ENCODE measurements around the gene CROCC. TPM values are rescaled to one million over a fixed set of nuclear protein-coding genes. Genes with fewer than 3 reads are reported as not detected.

CROCC gene
- total RNA-seq, 6 experiments from 2014 or later = 6.5 to 12.7 (median 9.4) TPM

- H3K27ac ChIP-seq = no peak overlapping the region
- no CpG with 5 or more reads among the region's 8 CpGs for WGBS (ENCODE audit: insufficient coverage, low coverage, low lambda C conversion rate, missing lambda C conversion rate)
- no peak for TF ChIP-seq POLR2A (IDR thresholded peaks at IDR 0.05)
- TF ChIP-seq, protein P1, sequence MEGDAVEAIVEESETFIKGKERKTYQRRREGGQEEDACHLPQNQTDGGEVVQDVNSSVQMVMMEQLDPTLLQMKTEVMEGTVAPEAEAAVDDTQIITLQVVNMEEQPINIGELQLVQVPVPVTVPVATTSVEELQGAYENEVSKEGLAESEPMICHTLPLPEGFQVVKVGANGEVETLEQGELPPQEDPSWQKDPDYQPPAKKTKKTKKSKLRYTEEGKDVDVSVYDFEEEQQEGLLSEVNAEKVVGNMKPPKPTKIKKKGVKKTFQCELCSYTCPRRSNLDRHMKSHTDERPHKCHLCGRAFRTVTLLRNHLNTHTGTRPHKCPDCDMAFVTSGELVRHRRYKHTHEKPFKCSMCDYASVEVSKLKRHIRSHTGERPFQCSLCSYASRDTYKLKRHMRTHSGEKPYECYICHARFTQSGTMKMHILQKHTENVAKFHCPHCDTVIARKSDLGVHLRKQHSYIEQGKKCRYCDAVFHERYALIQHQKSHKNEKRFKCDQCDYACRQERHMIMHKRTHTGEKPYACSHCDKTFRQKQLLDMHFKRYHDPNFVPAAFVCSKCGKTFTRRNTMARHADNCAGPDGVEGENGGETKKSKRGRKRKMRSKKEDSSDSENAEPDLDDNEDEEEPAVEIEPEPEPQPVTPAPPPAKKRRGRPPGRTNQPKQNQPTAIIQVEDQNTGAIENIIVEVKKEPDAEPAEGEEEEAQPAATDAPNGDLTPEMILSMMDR (IDR thresholded peaks at IDR 0.05) = no peak
- no peak overlapping the region for H3K4me3 ChIP-seq
- H3K9me3 ChIP-seq = no peaks in the 10 kb centered on the region
- DNase-seq (no peak), ATAC-seq (no peak)
- intact Hi-C loops (cut with DNase I) = no loop called here
- H3K36me3 ChIP-seq = peaks cover 0 to 9% (median under 1%) of the 10 kb centered on the region in 4 donors
- H3K27me3 ChIP-seq = no peaks in the 10 kb centered on the region
- no peaks in the 10 kb centered on the region for H3K4me1 ChIP-seq
These were observed 78.1 kb downstream of the CROCC start for GRCh38 chr1:16999863-17000262.

DNA sequence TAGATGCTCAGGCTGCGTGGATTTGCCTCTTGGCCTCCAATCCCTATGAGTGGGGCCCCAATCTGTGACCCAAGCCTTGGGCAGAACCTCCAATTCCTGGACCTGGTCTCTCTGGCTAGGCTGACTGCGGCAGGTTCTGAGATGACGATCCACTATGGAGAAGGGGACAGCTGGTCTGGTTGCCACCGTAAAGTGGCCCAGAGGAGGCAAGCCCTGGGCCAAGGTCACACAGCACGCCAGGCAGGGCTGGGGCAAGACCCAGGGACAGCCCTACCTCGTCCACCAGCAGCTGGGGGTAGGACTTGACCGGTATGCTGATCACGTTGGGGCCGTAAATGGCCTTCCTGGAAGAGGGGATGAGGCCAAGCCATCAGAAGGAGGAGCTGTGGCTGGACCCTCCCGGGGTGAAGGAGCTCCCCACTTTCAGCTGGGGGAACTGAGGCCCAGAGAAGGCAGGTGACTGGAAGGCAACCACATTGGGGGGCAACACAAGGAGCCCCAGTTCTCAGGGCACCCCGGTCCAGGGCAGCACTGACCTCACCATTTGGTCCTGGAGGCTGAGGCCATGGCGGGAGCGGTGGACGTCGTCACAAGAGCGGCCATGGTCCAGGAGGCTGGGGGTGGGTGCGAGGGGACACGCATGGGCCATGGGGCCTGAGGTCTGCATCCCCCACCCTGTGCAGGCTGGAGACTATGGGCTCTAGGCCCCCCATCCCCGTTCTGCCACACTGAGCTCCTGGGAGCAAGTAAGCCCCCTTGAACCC, 80.2 kb downstream of the CROCC start:
- ATAC-seq (no peak), DNase-seq (no peak)
- no peaks in the 10 kb centered on the region for H3K9me3 ChIP-seq
- H3K36me3 ChIP-seq = peaks cover 0 to 9% (median under 1%) of the 10 kb centered on the region in 4 donors
- H3K4me3 ChIP-seq = no peak overlapping the region
- H3K27ac ChIP-seq = no peak overlapping the region
- 100% methylated on average over 2 of the region's 19 CpGs for WGBS (ENCODE audit: insufficient coverage, low coverage, low lambda C conversion rate, missing lambda C conversion rate)
- TF ChIP-seq POLR2A (IDR thresholded peaks at IDR 0.05) = no peak
- TF ChIP-seq, protein P1 (IDR thresholded peaks at IDR 0.05) = no peak
- intact Hi-C loops (cut with DNase I) = no loop called here
- H3K4me1 ChIP-seq = no peaks in the 10 kb centered on the region
- no peaks in the 10 kb centered on the region for H3K27me3 ChIP-seq

GRCh38 chr1:17002524-17002902, 80.8 kb downstream of the CROCC start:
- ATAC-seq (no peak), DNase-seq (no peak)
- TF ChIP-seq, protein P1 (IDR thresholded peaks at IDR 0.05) = no peak
- TF ChIP-seq POLR2A (IDR thresholded peaks at IDR 0.05) = no peak
- Histone ChIP-seq H3K4me3 (no peak overlapping the region), H3K27me3 (no peaks in the 10 kb centered on the region), H3K36me3 (peaks cover 0 to 9% (median under 1%) of the 10 kb centered on the region in 4 donors), H3K4me1 (no peaks in the 10 kb centered on the region), H3K9me3 (no peaks in the 10 kb centered on the region), H3K27ac (no peak overlapping the region)
- 93% methylated on average over 3 of the region's 4 CpGs for WGBS (ENCODE audit: insufficient coverage, low coverage, low lambda C conversion rate, missing lambda C conversion rate)
- intact Hi-C loops (cut with DNase I) = no loop called here

DNA sequence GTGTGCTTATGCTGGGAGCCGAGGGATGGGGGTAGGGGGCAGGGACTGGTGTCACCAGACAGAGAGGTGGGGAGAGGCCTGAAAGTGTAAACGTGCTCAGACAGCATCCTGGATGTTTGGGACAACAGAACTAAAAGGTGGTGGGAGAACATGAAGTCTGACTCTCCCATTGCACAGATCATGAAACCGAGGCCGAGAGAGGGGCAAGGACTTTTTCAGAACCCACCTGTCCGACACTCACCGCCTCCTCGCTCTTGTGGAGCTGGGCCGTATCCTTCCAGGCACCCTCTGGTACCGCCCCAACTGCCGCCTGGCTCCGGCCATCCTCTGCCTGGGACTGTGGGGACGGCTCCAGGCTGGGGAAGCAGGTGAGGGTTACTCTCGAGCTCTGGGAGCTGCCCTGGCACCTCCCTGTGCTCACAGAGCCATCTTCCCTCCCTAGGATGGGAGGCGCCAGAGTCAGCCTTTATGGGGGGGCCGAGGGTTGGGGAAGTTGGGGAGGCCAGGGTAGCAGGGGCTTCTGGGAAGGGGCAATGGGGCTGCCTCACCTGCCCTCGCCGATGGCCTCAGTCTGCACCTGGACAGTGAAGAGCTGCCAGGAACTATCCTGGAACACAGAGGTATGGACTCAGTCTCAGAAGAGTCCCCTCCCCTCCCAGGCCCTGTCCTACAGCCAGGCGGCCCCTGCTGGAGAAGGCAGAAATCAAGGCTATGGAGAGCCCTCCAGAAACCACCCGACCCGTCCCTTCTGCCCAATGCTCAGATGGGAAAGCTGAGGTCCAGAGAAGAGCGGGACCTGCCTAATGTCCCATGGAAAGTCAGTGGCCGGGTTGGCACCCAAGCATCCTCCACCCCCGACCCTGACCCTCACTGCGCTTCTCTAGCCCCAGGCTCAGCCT, 83.0 kb downstream of the CROCC start:
- DNase-seq (no peak), ATAC-seq (no peak)
- H3K36me3 ChIP-seq = peaks cover 0 to 9% (median 0%) of the 10 kb centered on the region in 4 donors
- H3K9me3 ChIP-seq = no peaks in the 10 kb centered on the region
- TF ChIP-seq, protein P1 (IDR thresholded peaks at IDR 0.05) = no peak
- TF ChIP-seq POLR2A (IDR thresholded peaks at IDR 0.05) = no peak
- no peaks in the 10 kb centered on the region for H3K4me1 ChIP-seq
- intact Hi-C loops (cut with DNase I) = no loop called here
- H3K27ac ChIP-seq = no peak overlapping the region
- no peaks in the 10 kb centered on the region for H3K27me3 ChIP-seq
- no CpG with 5 or more reads among the region's 24 CpGs for WGBS (ENCODE audit: insufficient coverage, low coverage, low lambda C conversion rate, missing lambda C conversion rate)
- H3K4me3 ChIP-seq = no peak overlapping the region
